ENCODE data around the gene DEFB119. TPM values are rescaled to one million over a fixed set of nuclear protein-coding genes. Genes with fewer than 3 reads are reported as not detected.

Gene DEFB119
- total RNA-seq, 4 donors from 2014 or later = 2.7 TPM; not detected in 3

GRCh38 chr20:31415653-31416052 is 25.3 kb upstream of the DEFB119 start:
- no peaks in the 10 kb centered on the region for H3K27me3 ChIP-seq
- no peak for DNase-seq (ENCODE audit: extremely low spot score)
- no peaks in the 10 kb centered on the region for H3K4me1 ChIP-seq
- no peaks in the 10 kb centered on the region for H3K36me3 ChIP-seq
- 92% methylated on average over 2 of the region's 2 CpGs for WGBS
- no peaks in the 10 kb centered on the region for H3K9me3 ChIP-seq
- no peak for TF ChIP-seq EP300 (IDR thresholded peaks at IDR 0.05)
- no peak for TF ChIP-seq POLR2A (IDR thresholded peaks at IDR 0.05; ENCODE audit: low read depth)
- no peak for TF ChIP-seq POLR2AphosphoS5 (IDR thresholded peaks at IDR 0.05)
- no peak for TF ChIP-seq CTCF (IDR thresholded peaks at IDR 0.05)
- H3K27ac ChIP-seq (replicated peaks in 1 of 4) = no peak overlapping the region
- intact Hi-C loops (cut with DNase I) = no loop called here
- H3K4me3 ChIP-seq = no peak overlapping the region

- no peak overlapping the region for H3K27ac ChIP-seq (replicated peaks in 1 of 4)
- H3K4me1 ChIP-seq = no peaks in the 10 kb centered on the region
- no peaks in the 10 kb centered on the region for H3K9me3 ChIP-seq
- no peaks in the 10 kb centered on the region for H3K27me3 ChIP-seq
- no peak for DNase-seq (ENCODE audit: extremely low spot score)
- 71% methylated on average over 6 of the region's 6 CpGs for WGBS
- intact Hi-C loops (cut with DNase I) = no loop called here
- TF ChIP-seq EP300 (IDR thresholded peaks at IDR 0.05) = no peak
- TF ChIP-seq CTCF (IDR thresholded peaks at IDR 0.05) = no peak
- no peak for TF ChIP-seq POLR2AphosphoS5 (IDR thresholded peaks at IDR 0.05)
- no peak for TF ChIP-seq POLR2A (IDR thresholded peaks at IDR 0.05; ENCODE audit: low read depth)
- H3K4me3 ChIP-seq = no peak overlapping the region
- H3K36me3 ChIP-seq = no peaks in the 10 kb centered on the region
Observed at GRCh38 chr20:31414381-31414780, 24.0 kb upstream of the DEFB119 start.

- WGBS = 48% methylated on average over 1 of the region's 1 CpG
- Histone ChIP-seq H3K36me3 (no peaks in the 10 kb centered on the region), H3K27me3 (peaks cover 0 to 4% (median 0%) of the 10 kb centered on the region in 4 donors), H3K9me3 (no peaks in the 10 kb centered on the region), H3K4me3 (no peak overlapping the region), H3K4me1 (no peaks in the 10 kb centered on the region), H3K27ac (replicated peaks in 1 of 4) (no peak overlapping the region)
- intact Hi-C loops (cut with DNase I) = no loop called here
- no peak for DNase-seq (ENCODE audit: extremely low spot score)
- TF ChIP-seq POLR2A (IDR thresholded peaks at IDR 0.05; ENCODE audit: low read depth) (no peak), EP300 (IDR thresholded peaks at IDR 0.05) (no peak), POLR2AphosphoS5 (IDR thresholded peaks at IDR 0.05) (no peak), CTCF (IDR thresholded peaks at IDR 0.05) (no peak)
Observed at GRCh38 chr20:31410011-31410410, 19.6 kb upstream of the DEFB119 start.

DNA sequence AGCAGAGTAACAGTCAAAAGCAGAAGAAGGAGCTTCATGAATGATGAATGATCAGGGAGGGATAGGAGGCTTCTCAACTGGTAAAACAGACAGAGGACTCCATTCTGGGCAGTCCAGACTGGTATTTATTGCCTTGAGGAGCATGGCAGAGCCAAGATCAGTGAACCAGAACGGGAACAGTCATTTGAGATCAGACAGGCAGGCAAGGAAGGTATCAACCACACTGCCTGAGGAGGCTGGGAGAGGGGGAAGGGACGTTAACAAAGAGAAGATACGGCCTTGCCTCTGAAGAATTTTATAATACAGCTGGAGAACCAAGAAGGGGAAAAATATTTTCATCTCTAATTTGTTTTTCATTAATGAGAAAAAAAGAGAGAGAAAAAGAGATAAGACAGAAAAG is 15.7 kb upstream of the DEFB119 start, which contains the start of gene DEFB121:
Gene DEFB121 (minus strand): TSS at position 101 of the 400 bp plus-strand sequence. CDS start 63 bp downstream, at position 38.
- no peaks in the 10 kb centered on the region for H3K36me3 ChIP-seq
- 48% methylated on average over 3 of the region's 3 CpGs for WGBS
- TF ChIP-seq EP300 (IDR thresholded peaks at IDR 0.05) (no peak), CTCF (IDR thresholded peaks at IDR 0.05) (no peak), POLR2AphosphoS5 (IDR thresholded peaks at IDR 0.05) (no peak), POLR2A (IDR thresholded peaks at IDR 0.05; ENCODE audit: low read depth) (no peak)
- intact Hi-C loops (cut with DNase I) = no loop called here
- no peaks in the 10 kb centered on the region for H3K4me1 ChIP-seq
- H3K27me3 ChIP-seq = peaks cover 0 to 20% (median 0%) of the 10 kb centered on the region in 4 donors
- DNase-seq (ENCODE audit: extremely low spot score) = no peak
- H3K27ac ChIP-seq (replicated peaks in 1 of 4) = no peak within 1 kb of the TSS
- no peak within 1 kb of the TSS for H3K4me3 ChIP-seq
- no peaks in the 10 kb centered on the region for H3K9me3 ChIP-seq

GRCh38 chr20:31403886-31404285 is 13.5 kb upstream of the DEFB119 start:
- 29% methylated on average over 1 of the region's 1 CpG for WGBS
- H3K36me3 ChIP-seq = no peaks in the 10 kb centered on the region
- TF ChIP-seq EP300 (IDR thresholded peaks at IDR 0.05) (no peak), POLR2AphosphoS5 (IDR thresholded peaks at IDR 0.05) (no peak), POLR2A (IDR thresholded peaks at IDR 0.05; ENCODE audit: low read depth) (no peak), CTCF (IDR thresholded peaks at IDR 0.05) (no peak)
- intact Hi-C loops (cut with DNase I) = no loop called here
- H3K4me3 ChIP-seq = no peak overlapping the region
- H3K27ac ChIP-seq (replicated peaks in 1 of 4) = no peak overlapping the region
- peaks cover 0 to 20% (median 0%) of the 10 kb centered on the region in 4 donors for H3K27me3 ChIP-seq
- no peaks in the 10 kb centered on the region for H3K4me1 ChIP-seq
- H3K9me3 ChIP-seq = no peaks in the 10 kb centered on the region
- no peak for DNase-seq (ENCODE audit: extremely low spot score)
